Measurements from ENCODE around the gene BPI.

- TF ChIP-seq CTCF (optimal IDR thresholded peaks at IDR 0.05 in 1 of 3, IDR thresholded peaks at IDR 0.05 in 1 of 3, conservative IDR thresholded peaks at IDR 0.05 in 1 of 3; ENCODE audit: extremely low read depth in 1 of 3, insufficient read depth in 2 of 3, low read length in 3 of 3) (no peak), EZH2 (IDR thresholded peaks at IDR 0.05; ENCODE audit: low read length) (no peak)
These were observed 35.9 kb upstream of the BPI start for GRCh38 chr20:38267901-38268514.

All from keratinocyte (primary cell).